Stomach (tissue), 9 donors: Measurements from ENCODE around the gene TCF12. TPM values are rescaled to one million over a fixed set of nuclear protein-coding genes. Genes with fewer than 3 reads are reported as not detected.

Source experiments
- DNase-seq, 2 donors: peaks; one replicate each; pipeline versions ENCODE4 v3.0.0 to v3.0.0-alpha.2; 2013 to 2019
- H3K27ac ChIP-seq, 5 donors: fragments of 200-600 bp in 4 of 5; sonication (generic) in 4 of 5; one replicate each; pipeline ENCODE4 v1.5.1; 2013 to 2019; ENCODE audit warnings: mild to moderate bottlenecking in 1 of 5, moderate library complexity in 1 of 5
- H3K27me3 ChIP-seq, 3 donors: fragments of 200-600 bp; sonication (generic); one replicate each; pipeline ENCODE4 v1.5.1; 2017 to 2019; ENCODE audit warnings: mixed run types in 1 of 3
- H3K36me3 ChIP-seq, 4 donors: fragments of 200-600 bp; sonication (generic); 1 replicate in 3 of 4; 2 replicates in 1 of 4; pipeline ENCODE4 v1.5.1; 2016 to 2019
- H3K4me1 ChIP-seq, 4 donors: fragments of 200-600 bp; sonication (generic); one replicate each; pipeline ENCODE4 v1.5.1; 2016 to 2019
- H3K4me3 ChIP-seq, 4 donors: fragments of 200-600 bp; sonication (generic) in 3 of 4; one replicate each; pipeline ENCODE4 v1.5.1; 2016 to 2019; ENCODE audit warnings: mild to moderate bottlenecking in 1 of 4
- H3K9me3 ChIP-seq, 4 donors: fragments of 200-600 bp; sonication (generic); one replicate each; pipeline ENCODE4 v1.5.1; 2016 to 2019
- EP300 ChIP-seq: sonication (generic); formaldehyde crosslinking; IDR thresholded peaks from one replicate; pipeline ENCODE4 v1.6.1; 2017; ENCODE audit warnings: antibody characterized with exemption
- POLR2A ChIP-seq, 4 donors: fragments of 450-650 bp; IDR thresholded peaks; one replicate each; pipeline ENCODE4 v1.6.1; 2016; ENCODE audit warnings: antibody characterized with exemption in 4 of 4, control low read depth in 2 of 4, mild to moderate bottlenecking in 1 of 4, moderate library complexity in 1 of 4
- POLR2AphosphoS5 ChIP-seq, 3 donors: sonication (generic); formaldehyde crosslinking; IDR thresholded peaks; one replicate each; pipeline ENCODE4 v1.6.1; 2016; ENCODE audit warnings: antibody characterized with exemption in 3 of 3
- WGBS, 5 donors: extraction: QIAGEN DNeasy Blood & Tissue Kit in 3 of 5; methylation state at CpG; one replicate each; pipeline versions ENCODE4 v1.1.5 to v1.1.7; 2013 to 2018; 5-methylcytosine and 5-hydroxymethylcytosine counted together
- intact Hi-C: fragments of 100-400 bp; cut with DNase I; formaldehyde crosslinking; loops from one replicate; pipeline ENCODE4 v1.15.1; 2023; ENCODE audit warnings: low total_unique reads
- polyA plus RNA-seq, 3 donors: library from polyadenylated mRNA; stranded (reverse); fragments of 200-250 nt; gene quantifications; one replicate each; pipeline ENCODE4 v1.2.3, GENCODE V29; 2013
- total RNA-seq, 5 donors: library from RNA; depleted of rRNA; stranded (reverse); fragments of >200 nt; gene quantifications; one replicate each; pipeline versions ENCODE4 v1.1.0 to v1.2.3, GENCODE V29; 2014 to 2016
- TF ChIP-seq, protein P1 (sequence below), 7 experiments: fragments of 450-650 bp in 4 of 7; fragments of 200-600 bp in 3 of 7; sonication (generic) in 3 of 7; IDR thresholded peaks; one replicate each; pipeline ENCODE4 v1.5.1; 2016 to 2019; ENCODE audit warnings: antibody characterized with exemption in 7 of 7, control low read depth in 2 of 7, mild to moderate bottlenecking in 1 of 7
- donor health status: healthy with polysubstance abuse.
- donor health status: Bipolar disorder and iron deficiency.
- donor health status: healthy.

TCF12 gene
- total and polyA plus RNA-seq, 8 donors = 11.2 to 462 (median 130) TPM

DNA sequence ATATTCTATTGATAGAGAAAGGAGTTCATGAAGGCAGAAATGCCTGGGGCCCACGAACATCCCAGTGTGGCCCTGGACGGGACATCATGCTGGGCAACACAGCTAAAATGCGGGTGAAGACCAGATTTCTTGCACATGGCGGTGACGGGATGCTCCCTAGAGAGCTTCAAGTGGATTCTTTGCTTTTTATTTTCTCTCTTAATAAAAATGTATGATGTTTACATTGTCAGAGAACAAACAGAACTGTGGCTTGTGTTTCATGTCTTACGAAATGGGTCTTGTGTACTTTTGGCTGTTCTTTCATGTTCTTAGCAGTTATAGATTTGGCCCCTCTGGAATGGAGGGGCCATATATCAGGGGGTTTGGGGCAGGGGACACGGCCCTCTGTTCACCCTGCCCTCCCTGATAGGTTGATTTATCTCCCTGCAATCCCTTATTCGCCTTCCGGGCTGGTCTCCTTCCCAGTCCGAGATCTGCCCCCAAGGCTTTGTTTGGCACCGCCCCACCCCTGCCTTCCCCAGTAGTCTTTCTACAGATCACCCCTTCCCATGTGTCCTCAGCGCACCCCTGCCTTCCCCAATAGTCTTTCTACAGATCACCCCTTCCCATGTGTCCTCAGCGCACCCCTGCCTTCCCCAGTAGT, 389.2 kb downstream of the TCF12 start:
- Histone ChIP-seq H3K4me1 (peaks cover 19 to 33% (median 24%) of the 10 kb centered on the region in 4 donors), H3K4me3 (no peak overlapping the region), H3K27ac (no peak overlapping the region), H3K9me3 (no peaks in the 10 kb centered on the region), H3K36me3 (no peaks in the 10 kb centered on the region), H3K27me3 (no peaks in the 10 kb centered on the region)
- TF ChIP-seq EP300 (no peak), POLR2A (IDR thresholded peaks at IDR 0.05) (no peak), POLR2AphosphoS5 (IDR thresholded peaks at IDR 0.05) (no peak)
- TF ChIP-seq, protein P1, sequence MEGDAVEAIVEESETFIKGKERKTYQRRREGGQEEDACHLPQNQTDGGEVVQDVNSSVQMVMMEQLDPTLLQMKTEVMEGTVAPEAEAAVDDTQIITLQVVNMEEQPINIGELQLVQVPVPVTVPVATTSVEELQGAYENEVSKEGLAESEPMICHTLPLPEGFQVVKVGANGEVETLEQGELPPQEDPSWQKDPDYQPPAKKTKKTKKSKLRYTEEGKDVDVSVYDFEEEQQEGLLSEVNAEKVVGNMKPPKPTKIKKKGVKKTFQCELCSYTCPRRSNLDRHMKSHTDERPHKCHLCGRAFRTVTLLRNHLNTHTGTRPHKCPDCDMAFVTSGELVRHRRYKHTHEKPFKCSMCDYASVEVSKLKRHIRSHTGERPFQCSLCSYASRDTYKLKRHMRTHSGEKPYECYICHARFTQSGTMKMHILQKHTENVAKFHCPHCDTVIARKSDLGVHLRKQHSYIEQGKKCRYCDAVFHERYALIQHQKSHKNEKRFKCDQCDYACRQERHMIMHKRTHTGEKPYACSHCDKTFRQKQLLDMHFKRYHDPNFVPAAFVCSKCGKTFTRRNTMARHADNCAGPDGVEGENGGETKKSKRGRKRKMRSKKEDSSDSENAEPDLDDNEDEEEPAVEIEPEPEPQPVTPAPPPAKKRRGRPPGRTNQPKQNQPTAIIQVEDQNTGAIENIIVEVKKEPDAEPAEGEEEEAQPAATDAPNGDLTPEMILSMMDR (IDR thresholded peaks at IDR 0.05) = no peak
- WGBS, 5 donors = 79 to 84% (median 82%) methylated on average over 12 to 13 of the region's 13 CpGs
- intact Hi-C loops = loop anchor here (5.0 kb wide), 1 partner anchor 160 kb away; no protein-coding TSS in a partner anchor
- DNase-seq = peak in 1 of 2 donors; percentile 47

DNA sequence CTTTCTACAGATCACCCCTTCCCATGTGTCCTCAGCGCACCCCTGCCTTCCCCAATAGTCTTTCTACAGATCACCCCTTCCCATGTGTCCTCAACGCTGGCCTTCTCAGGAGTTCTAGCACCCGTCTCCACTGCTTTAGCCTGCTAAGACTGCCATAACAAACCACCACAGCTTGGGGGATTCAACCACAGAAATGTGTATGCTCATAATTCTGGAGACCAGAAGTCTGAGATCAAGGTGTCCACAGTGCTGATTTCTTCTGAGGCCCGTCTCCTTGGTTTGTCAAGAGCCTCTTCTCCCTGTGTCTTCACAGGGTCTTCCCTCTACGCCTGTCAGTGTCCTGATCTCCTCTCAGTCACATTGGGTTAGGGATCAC, 389.7 kb downstream of the TCF12 start:
- Histone ChIP-seq H3K27ac (no peak overlapping the region), H3K4me3 (no peak overlapping the region), H3K27me3 (no peaks in the 10 kb centered on the region), H3K36me3 (no peaks in the 10 kb centered on the region), H3K9me3 (no peaks in the 10 kb centered on the region), H3K4me1 (peaks cover 23 to 37% (median 29%) of the 10 kb centered on the region in 4 donors)
- TF ChIP-seq EP300 = no peak
- TF ChIP-seq POLR2AphosphoS5 (IDR thresholded peaks at IDR 0.05) = no peak
- no peak for TF ChIP-seq POLR2A (IDR thresholded peaks at IDR 0.05)
- TF ChIP-seq, protein P1 (IDR thresholded peaks at IDR 0.05) = no peak
- no peak for DNase-seq
- WGBS, 5 donors = 89 to 99% (median 97%) methylated on average over 5 of the region's 5 CpGs
- intact Hi-C loops = loop anchor here (5.0 kb wide), 1 partner anchor 161 kb away; no protein-coding TSS in a partner anchor

DNA sequence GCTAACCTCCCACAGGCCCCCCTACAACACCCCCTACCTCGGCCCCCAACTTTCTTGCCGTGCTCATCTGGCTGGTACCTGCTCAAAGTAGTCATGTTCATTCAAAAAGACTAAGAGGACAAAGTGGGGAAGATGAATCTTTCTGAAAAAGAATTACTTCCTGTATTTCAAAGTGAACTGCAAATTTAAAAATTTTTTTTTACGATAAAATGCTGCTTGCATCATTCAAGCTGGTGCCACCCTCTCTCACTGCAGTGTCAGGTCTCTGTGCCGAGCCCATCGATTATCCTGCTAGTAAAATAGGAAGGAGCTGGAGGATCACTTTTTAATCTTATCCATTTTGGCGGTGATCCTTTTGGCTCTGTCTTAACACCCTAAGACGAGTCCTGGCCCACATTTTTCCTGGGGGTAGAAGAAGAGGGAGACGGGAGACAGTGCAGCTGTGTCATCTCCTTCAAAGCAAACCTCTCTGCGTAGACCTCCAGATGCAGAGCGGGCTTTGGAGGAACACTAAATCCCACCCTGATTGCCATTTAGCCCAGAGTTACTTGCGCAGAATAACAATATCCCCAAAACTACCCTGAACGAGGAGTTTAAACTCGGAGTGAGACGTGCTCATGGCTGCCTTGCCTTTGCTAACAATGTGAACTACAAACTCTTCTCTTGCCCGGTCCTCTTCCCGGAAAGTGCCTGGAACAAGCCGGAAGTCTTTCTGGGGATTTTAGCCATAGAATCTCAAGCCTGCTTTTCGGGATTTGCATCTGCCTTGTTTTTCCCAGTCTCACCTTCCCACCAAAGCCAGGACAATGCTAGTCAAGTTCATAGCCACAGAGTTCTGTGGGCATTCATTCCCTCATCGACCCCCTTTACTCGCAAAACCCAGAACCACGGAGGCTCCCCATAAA, 391.7 kb downstream of the TCF12 start:
- TF ChIP-seq EP300 = no peak
- TF ChIP-seq, protein P1 (IDR thresholded peaks at IDR 0.05) = no peak
- TF ChIP-seq POLR2AphosphoS5 (IDR thresholded peaks at IDR 0.05) = no peak
- TF ChIP-seq POLR2A (IDR thresholded peaks at IDR 0.05) = no peak
- 73 to 83% (median 80%) methylated on average over 21 of the region's 21 CpGs for WGBS, 5 donors
- Histone ChIP-seq H3K27me3 (no peaks in the 10 kb centered on the region), H3K4me3 (no peak overlapping the region), H3K36me3 (no peaks in the 10 kb centered on the region), H3K9me3 (no peaks in the 10 kb centered on the region), H3K4me1 (peaks cover 23 to 37% (median 30%) of the 10 kb centered on the region in 4 donors), H3K27ac (no peak overlapping the region)
- DNase-seq = peak in 1 of 2 donors; percentile 9
- intact Hi-C loops = loop anchor here (5.0 kb wide), 1 partner anchor 163 kb away; no protein-coding TSS in a partner anchor

DNA sequence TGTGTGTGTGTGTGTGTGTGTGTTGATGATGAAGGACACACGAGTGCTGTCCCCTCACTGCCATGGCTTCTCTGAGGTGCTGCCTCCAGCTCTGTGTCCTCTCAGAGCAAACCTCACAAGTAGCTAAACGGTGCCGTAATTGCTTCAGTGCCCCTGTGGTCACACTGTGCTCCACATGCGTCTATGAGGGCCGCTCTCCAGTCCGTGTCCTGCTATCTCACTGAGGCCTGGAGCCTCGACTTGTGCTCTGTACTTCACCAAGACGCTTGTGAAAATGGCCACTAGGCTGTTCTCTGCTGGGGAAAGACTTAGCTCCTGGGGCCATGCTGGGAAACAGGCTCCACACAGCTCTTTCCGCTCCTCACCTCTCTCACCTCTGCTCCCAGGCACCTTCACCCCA, 392.4 kb downstream of the TCF12 start:
- intact Hi-C loops = no loop called here
- H3K36me3 ChIP-seq = no peaks in the 10 kb centered on the region
- H3K9me3 ChIP-seq = no peaks in the 10 kb centered on the region
- no peak overlapping the region for H3K4me3 ChIP-seq
- WGBS, 5 donors = 86 to 93% (median 92%) methylated on average over 5 to 9 of the region's 9 CpGs
- no peaks in the 10 kb centered on the region for H3K27me3 ChIP-seq
- TF ChIP-seq POLR2A (IDR thresholded peaks at IDR 0.05) (no peak), POLR2AphosphoS5 (IDR thresholded peaks at IDR 0.05) (no peak), EP300 (no peak)
- TF ChIP-seq, protein P1 (IDR thresholded peaks at IDR 0.05) = no peak
- DNase-seq = peak in 1 of 2 donors; percentile 2
- peaks cover 21 to 34% (median 28%) of the 10 kb centered on the region in 4 donors for H3K4me1 ChIP-seq
- H3K27ac ChIP-seq = peak overlapping the region in 1 of 5 donors; percentile 69
